AG09319 (cell line): ENCODE measurements around the gene CACNA1B.
"Not testable (repeated sequence)": the region's sequence is repeated elsewhere in the genome, so short reads cannot be mapped to it uniquely, and the experiment has no call there.

Source experiments
- DNase-seq: peaks from one replicate; pipeline ENCODE4 v3.0.0-alpha.2; 2010; ENCODE audit warnings: low read depth; ENCODE audit errors: extremely low read depth
- CTCF ChIP-seq: IDR thresholded peaks from 2 replicates; pipeline ENCODE4 v1.5.1; 2011; ENCODE audit warnings: low read depth, mild to moderate bottlenecking, inconsistent platforms, low read length, moderate library complexity

Gene CACNA1B

GRCh38 chr9:138083873-138084272, 206.3 kb downstream of the CACNA1B start:
- TF ChIP-seq CTCF, result no peak
- DNase-seq, result no peak

- DNase-seq, result no peak
- TF ChIP-seq CTCF, result no peak
Observed at GRCh38 chr9:138085568-138085967, 208.0 kb downstream of the CACNA1B start.

GRCh38 chr9:138092057-138092456, 214.5 kb downstream of the CACNA1B start:
- DNase-seq, result not testable (repeated sequence)

GRCh38 chr9:138094028-138094427, 216.4 kb downstream of the CACNA1B start:
- no peak for TF ChIP-seq CTCF
- no peak for DNase-seq

GRCh38 chr9:138095813-138096518, 218.4 kb downstream of the CACNA1B start:
- TF ChIP-seq CTCF, result no peak
- DNase-seq, result no peak

- DNase-seq, result no peak
Observed at GRCh38 chr9:138096519-138096845, 218.9 kb downstream of the CACNA1B start.

GRCh38 chr9:138097501-138097991, 220.0 kb downstream of the CACNA1B start:
- no peak for TF ChIP-seq CTCF
- DNase-seq, result no peak

More at GRCh38 chr9:138096519-138096845, 218.9 kb downstream of the CACNA1B start:
- no peak for TF ChIP-seq CTCF
